Mesenchymal stem cell (in vitro differentiated cells and primary cell): ENCODE data around the gene ZNF488.

Source experiments
- DNase-seq: peaks from one replicate; pipeline ENCODE4 v3.0.0-alpha.2; 2013
- H2AFZ ChIP-seq: one replicate; pipeline ENCODE4 v1.6.1; 2013; ENCODE audit warnings: low read depth, mild to moderate bottlenecking, control low read depth, inconsistent platforms, low read length, moderate library complexity
- H2AK5ac ChIP-seq: 2 replicates; pipeline ENCODE4 v1.6.1; 2013; ENCODE audit warnings: low read length, moderate library complexity, mild to moderate bottlenecking, inconsistent platforms; ENCODE audit not compliant: severe bottlenecking
- H2BK120ac ChIP-seq: one replicate; pipeline ENCODE4 v1.6.1; 2013; ENCODE audit warnings: low read depth, mild to moderate bottlenecking, inconsistent platforms, low read length, moderate library complexity
- H2BK12ac ChIP-seq, 2 experiments: one replicate each; pipeline ENCODE4 v1.6.1; 2013; ENCODE audit warnings: inconsistent platforms in 2 of 2, low read length in 2 of 2, mild to moderate bottlenecking in 2 of 2, moderate library complexity in 2 of 2, control low read depth in 1 of 2
- H2BK15ac ChIP-seq: one replicate; pipeline ENCODE4 v1.6.1; 2013; ENCODE audit warnings: mild to moderate bottlenecking, low read depth, inconsistent platforms; ENCODE audit not compliant: poor library complexity, severe bottlenecking
- H2BK5ac ChIP-seq: 2 replicates; pipeline ENCODE4 v1.6.1; 2013; ENCODE audit warnings: low read depth, mild to moderate bottlenecking, low read length, control low read depth, inconsistent platforms; ENCODE audit not compliant: poor library complexity, severe bottlenecking
- H3K14ac ChIP-seq, 2 experiments: one replicate each; pipeline ENCODE4 v1.6.1; 2013; ENCODE audit warnings: inconsistent platforms in 2 of 2, low read length in 2 of 2, control low read depth in 1 of 2, mild to moderate bottlenecking in 1 of 2, moderate library complexity in 1 of 2
- H3K18ac ChIP-seq, 2 experiments: one replicate each; pipeline ENCODE4 v1.6.1; 2013; ENCODE audit warnings: inconsistent platforms in 2 of 2, low read length in 2 of 2, control low read depth in 1 of 2, low read depth in 1 of 2, mild to moderate bottlenecking in 1 of 2
- H3K23ac ChIP-seq, 2 experiments: one replicate each; pipeline ENCODE4 v1.6.1; 2013; ENCODE audit warnings: inconsistent platforms in 2 of 2, low read length in 2 of 2, mild to moderate bottlenecking in 2 of 2, moderate library complexity in 2 of 2, control low read depth in 1 of 2
- H3K27ac ChIP-seq: 2 replicates; pipeline ENCODE4 v1.5.1; 2013; ENCODE audit warnings: mild to moderate bottlenecking, moderate library complexity, low read length, control low read depth, inconsistent platforms; ENCODE audit not compliant: poor library complexity, severe bottlenecking
- H3K27me3 ChIP-seq, 2 experiments: 2 replicates each; pipeline versions ENCODE4 v1.6.1 to v1.7.0; 2013; ENCODE audit warnings: low read length in 2 of 2, mild to moderate bottlenecking in 2 of 2, moderate library complexity in 2 of 2, control low read depth in 1 of 2, inconsistent platforms in 1 of 2; ENCODE audit not compliant: control insufficient read depth in 1 of 2, insufficient read depth in 1 of 2
- H3K36me3 ChIP-seq, 2 experiments: 2 replicates each; pipeline versions ENCODE4 v1.6.1 to v1.7.0; 2013; ENCODE audit warnings: low read length in 2 of 2, control low read depth in 1 of 2, inconsistent platforms in 1 of 2, low read depth in 1 of 2, mild to moderate bottlenecking in 1 of 2; ENCODE audit not compliant: insufficient read depth in 2 of 2, control insufficient read depth in 1 of 2
- H3K4ac ChIP-seq, 2 experiments: one replicate each; pipeline ENCODE4 v1.6.1; 2013; ENCODE audit warnings: inconsistent platforms in 2 of 2, low read length in 2 of 2, mild to moderate bottlenecking in 2 of 2, moderate library complexity in 2 of 2, control low read depth in 1 of 2, low read depth in 1 of 2
- H3K4me1 ChIP-seq: 2 replicates; pipeline ENCODE4 v1.6.1; 2013; ENCODE audit warnings: low read depth, low read length, control low read depth; ENCODE audit not compliant: control insufficient read depth, insufficient read depth
- H3K4me2 ChIP-seq: 2 replicates; pipeline ENCODE4 v1.6.1; 2013; ENCODE audit warnings: low read length, mild to moderate bottlenecking, inconsistent platforms; ENCODE audit not compliant: poor library complexity, severe bottlenecking
- H3K4me3 ChIP-seq, 2 experiments: 2 replicates each; pipeline versions ENCODE4 v1.5.1 to v1.7.0; 2013; ENCODE audit warnings: low read length in 2 of 2, mild to moderate bottlenecking in 2 of 2, control low read depth in 1 of 2, low read depth in 1 of 2; ENCODE audit not compliant: insufficient read depth in 1 of 2
- H3K79me1 ChIP-seq: replicated peaks from 2 replicates; pipeline ENCODE4 v1.6.1; 2013; ENCODE audit warnings: mild to moderate bottlenecking, control low read depth, low read length, inconsistent platforms; ENCODE audit not compliant: poor library complexity, severe bottlenecking
- H3K9ac ChIP-seq: 2 replicates; pipeline ENCODE4 v1.7.0; 2013; ENCODE audit warnings: mild to moderate bottlenecking, low read length, moderate library complexity
- H3K9me3 ChIP-seq: 2 replicates; pipeline ENCODE4 v1.7.0; 2013; ENCODE audit warnings: mild to moderate bottlenecking, low read length; ENCODE audit not compliant: control insufficient read depth
- H4K8ac ChIP-seq: one replicate; pipeline ENCODE4 v1.6.1; 2013; ENCODE audit warnings: inconsistent platforms, mild to moderate bottlenecking, low read length, moderate library complexity
- H4K91ac ChIP-seq: one replicate; pipeline ENCODE4 v1.6.1; 2013; ENCODE audit warnings: mild to moderate bottlenecking, low read length, inconsistent platforms
- WGBS: methylation state at CpG from one replicate; pipeline ENCODE4 v1.1.7; 2013; ENCODE audit warnings: mixed read lengths; 5-methylcytosine and 5-hydroxymethylcytosine counted together

The ZNF488 gene

GRCh38 chr10:47405857-47406547 is 21.9 kb upstream of the ZNF488 start:
- H3K4me2 ChIP-seq = no peak overlapping the region
- H3K27me3 ChIP-seq = no peaks in the 10 kb centered on the region
- no peak for DNase-seq
- H3K14ac ChIP-seq = peak overlapping the region in 1 of 2 experiments; percentile 9
- no peak overlapping the region for H2AFZ ChIP-seq
- H4K8ac ChIP-seq = no peak overlapping the region
- no peak overlapping the region for H3K4me3 ChIP-seq
- H3K27ac ChIP-seq = no peak overlapping the region
- H2BK120ac ChIP-seq = no peak overlapping the region
- H3K9ac ChIP-seq = no peak overlapping the region
- peak overlapping the region; percentile 5 for H2AK5ac ChIP-seq
- H3K4ac ChIP-seq = peak overlapping the region in 1 of 2 experiments; percentile 6
- no peaks in the 10 kb centered on the region for H3K9me3 ChIP-seq
- no peaks in the 10 kb centered on the region for H3K79me1 ChIP-seq
- peak overlapping the region in 1 of 2 experiments; percentile 32 for H3K18ac ChIP-seq
- H2BK5ac ChIP-seq = no peak overlapping the region
- peak overlapping the region; percentile 4 to 32 for H2BK12ac ChIP-seq
- no peak overlapping the region for H2BK15ac ChIP-seq
- no peaks in the 10 kb centered on the region for H3K36me3 ChIP-seq
- 95% methylated on average over 11 of the region's 11 CpGs for WGBS
- H3K23ac ChIP-seq = no peak overlapping the region
- H4K91ac ChIP-seq = peak overlapping the region; percentile 5
- peaks cover 60% of the 10 kb centered on the region for H3K4me1 ChIP-seq

- WGBS = 100% methylated on average over 2 of the region's 2 CpGs
- Histone ChIP-seq H2BK5ac (no peak overlapping the region), H3K36me3 (no peaks in the 10 kb centered on the region), H3K4me3 (no peak overlapping the region), H3K9ac (no peak overlapping the region), H3K27ac (no peak overlapping the region), H2BK15ac (no peak overlapping the region), H2BK120ac (no peak overlapping the region), H3K9me3 (no peaks in the 10 kb centered on the region), H3K27me3 (no peaks in the 10 kb centered on the region), H3K79me1 (no peaks in the 10 kb centered on the region), H3K23ac (no peak overlapping the region), H3K14ac (no peak overlapping the region), H3K4me2 (no peak overlapping the region), H3K18ac (no peak overlapping the region), H4K91ac (peak overlapping the region; percentile 5), H2BK12ac (peak overlapping the region in 1 of 2 experiments; percentile 93), H3K4me1 (peaks cover 62% of the 10 kb centered on the region), H4K8ac (no peak overlapping the region), H2AFZ (no peak overlapping the region), H3K4ac (peak overlapping the region in 1 of 2 experiments; percentile 24), H2AK5ac (peak overlapping the region; percentile 97)
- DNase-seq = no peak
These were observed 20.8 kb upstream of the ZNF488 start for GRCh38 chr10:47404937-47405336.

- Histone ChIP-seq H4K8ac (peak overlapping the region; percentile 8), H2BK15ac (no peak overlapping the region), H3K4me2 (no peak overlapping the region), H3K4me3 (no peak overlapping the region), H2AFZ (no peak overlapping the region), H3K14ac (peak overlapping the region in 1 of 2 experiments; percentile 56), H3K9ac (no peak overlapping the region), H3K79me1 (no peaks in the 10 kb centered on the region), H3K4me1 (peaks cover 58% of the 10 kb centered on the region), H4K91ac (peak overlapping the region; percentile 96), H3K27ac (no peak overlapping the region), H3K36me3 (no peaks in the 10 kb centered on the region), H3K18ac (peak overlapping the region; percentile 4 to 71), H3K27me3 (no peaks in the 10 kb centered on the region), H2BK12ac (peak overlapping the region; percentile 93 to 96), H2BK5ac (no peak overlapping the region), H3K9me3 (no peaks in the 10 kb centered on the region), H3K23ac (no peak overlapping the region), H2BK120ac (peak overlapping the region; percentile 44), H2AK5ac (peak overlapping the region; percentile 97), H3K4ac (peak overlapping the region in 1 of 2 experiments; percentile 24)
- WGBS = 94% methylated on average over 6 of the region's 6 CpGs
- DNase-seq = no peak
These were observed 20.4 kb upstream of the ZNF488 start for GRCh38 chr10:47404446-47404845.

GRCh38 chr10:47403446-47404318 is 19.6 kb upstream of the ZNF488 start:
- H3K14ac ChIP-seq = peak overlapping the region in 1 of 2 experiments; percentile 12

More at GRCh38 chr10:47403446-47404318, 19.6 kb upstream of the ZNF488 start:
- peak overlapping the region; percentile 93 to 96 for H2BK12ac ChIP-seq
- H3K23ac ChIP-seq = no peak overlapping the region
- H2AK5ac ChIP-seq = peak overlapping the region; percentile 97
- H2BK5ac ChIP-seq = peak overlapping the region; percentile 89
- H3K79me1 ChIP-seq = no peaks in the 10 kb centered on the region
- peak overlapping the region; percentile 96 for H4K91ac ChIP-seq
- no peaks in the 10 kb centered on the region for H3K36me3 ChIP-seq
- H3K4me2 ChIP-seq = no peak overlapping the region
- H3K4me1 ChIP-seq = peaks cover 58% of the 10 kb centered on the region
- H3K27ac ChIP-seq = peak overlapping the region; percentile 89
- peak overlapping the region; percentile 63 for H4K8ac ChIP-seq
- no peaks in the 10 kb centered on the region for H3K27me3 ChIP-seq
- no peak overlapping the region for H3K4me3 ChIP-seq
- peak overlapping the region; percentile 12 for H3K9ac ChIP-seq
- H3K18ac ChIP-seq = peak overlapping the region; percentile 88 to 95
- 49% methylated on average over 5 of the region's 6 CpGs for WGBS
- peak overlapping the region; percentile 97 for H2BK15ac ChIP-seq
- H2BK120ac ChIP-seq = peak overlapping the region; percentile 44
- peak; percentile 29 for DNase-seq
- H3K4ac ChIP-seq = peak overlapping the region; percentile 83 to 88
- H2AFZ ChIP-seq = peak overlapping the region; percentile 36
- peaks cover 1% of the 10 kb centered on the region for H3K9me3 ChIP-seq
